ENCODE measurements around the gene PIK3C2B.

- TF ChIP-seq CTCF (IDR thresholded peaks at IDR 0.05; ENCODE audit: extremely low read depth in 1 of 2, insufficient read depth in 1 of 2, low read depth in 1 of 2, low read length in 2 of 2), result no peak
- no peak for TF ChIP-seq POLR2AphosphoS5 (IDR thresholded peaks at IDR 0.05; ENCODE audit: insufficient read depth, low read depth, low read length)
- no peak for TF ChIP-seq EZH2 (IDR thresholded peaks at IDR 0.05; ENCODE audit: borderline replicate concordance, low read depth, low read length, severe bottlenecking)
- no peak for TF ChIP-seq POLR2A (IDR thresholded peaks at IDR 0.05; ENCODE audit: low read depth, low read length)
- no peak for TF ChIP-seq MAX (IDR thresholded peaks at IDR 0.05; ENCODE audit: insufficient read depth, insufficient read length)
- TF ChIP-seq GATA2 (IDR thresholded peaks at IDR 0.05; ENCODE audit: insufficient read depth, insufficient read length, low read depth, low read length), result no peak
Measured at GRCh38 chr1:204495078-204495753, 611 bp upstream of the PIK3C2B start.

Measured in endothelial cell of umbilical vein (primary cell).